Gastrocnemius medialis (tissue), 4 donors: ENCODE results near the gene CTIF.

Source experiments
- POLR2A ChIP-seq, 2 donors: fragments of 450-650 bp; IDR thresholded peaks; one replicate each; pipeline ENCODE4 v1.6.1; 2017; ENCODE audit warnings: antibody characterized with exemption in 2 of 2, mild to moderate bottlenecking in 2 of 2, moderate library complexity in 2 of 2
- TF ChIP-seq, protein P1 (sequence below), 5 experiments: fragments of 450-650 bp in 3 of 5; fragments of 200-600 bp in 2 of 5; sonication (generic) in 2 of 5; IDR thresholded peaks in 4 of 5; conservative IDR thresholded peaks in 1 of 5; 1 replicate in 4 of 5; 2 replicates in 1 of 5; pipeline ENCODE4 v1.5.1; 2016 to 2019; ENCODE audit warnings: antibody characterized with exemption in 5 of 5, mild to moderate bottlenecking in 3 of 5, moderate library complexity in 3 of 5

- TF ChIP-seq, protein P1, sequence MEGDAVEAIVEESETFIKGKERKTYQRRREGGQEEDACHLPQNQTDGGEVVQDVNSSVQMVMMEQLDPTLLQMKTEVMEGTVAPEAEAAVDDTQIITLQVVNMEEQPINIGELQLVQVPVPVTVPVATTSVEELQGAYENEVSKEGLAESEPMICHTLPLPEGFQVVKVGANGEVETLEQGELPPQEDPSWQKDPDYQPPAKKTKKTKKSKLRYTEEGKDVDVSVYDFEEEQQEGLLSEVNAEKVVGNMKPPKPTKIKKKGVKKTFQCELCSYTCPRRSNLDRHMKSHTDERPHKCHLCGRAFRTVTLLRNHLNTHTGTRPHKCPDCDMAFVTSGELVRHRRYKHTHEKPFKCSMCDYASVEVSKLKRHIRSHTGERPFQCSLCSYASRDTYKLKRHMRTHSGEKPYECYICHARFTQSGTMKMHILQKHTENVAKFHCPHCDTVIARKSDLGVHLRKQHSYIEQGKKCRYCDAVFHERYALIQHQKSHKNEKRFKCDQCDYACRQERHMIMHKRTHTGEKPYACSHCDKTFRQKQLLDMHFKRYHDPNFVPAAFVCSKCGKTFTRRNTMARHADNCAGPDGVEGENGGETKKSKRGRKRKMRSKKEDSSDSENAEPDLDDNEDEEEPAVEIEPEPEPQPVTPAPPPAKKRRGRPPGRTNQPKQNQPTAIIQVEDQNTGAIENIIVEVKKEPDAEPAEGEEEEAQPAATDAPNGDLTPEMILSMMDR (IDR thresholded peaks at IDR 0.05 in 4 of 5, conservative IDR thresholded peaks at IDR 0.05 in 1 of 5) = no peak
- no peak for TF ChIP-seq POLR2A (IDR thresholded peaks at IDR 0.05)
Measured at GRCh38 chr18:48553236-48553635, 14.4 kb downstream of the CTIF start.
